GM10266 (cell line): ENCODE measurements around the gene TRIP13.

Source experiments
- DNase-seq: peaks from one replicate; pipeline ENCODE4 v3.0.0; 2012; ENCODE audit errors: extremely low spot score
- TF ChIP-seq, protein P1 (sequence below): IDR thresholded peaks from 2 replicates; pipeline ENCODE4 v1.5.1; 2012; ENCODE audit warnings: mild to moderate bottlenecking, low read depth; ENCODE audit not compliant: control insufficient read depth, insufficient read depth; ENCODE audit errors: missing control alignments

Gene TRIP13

DNA sequence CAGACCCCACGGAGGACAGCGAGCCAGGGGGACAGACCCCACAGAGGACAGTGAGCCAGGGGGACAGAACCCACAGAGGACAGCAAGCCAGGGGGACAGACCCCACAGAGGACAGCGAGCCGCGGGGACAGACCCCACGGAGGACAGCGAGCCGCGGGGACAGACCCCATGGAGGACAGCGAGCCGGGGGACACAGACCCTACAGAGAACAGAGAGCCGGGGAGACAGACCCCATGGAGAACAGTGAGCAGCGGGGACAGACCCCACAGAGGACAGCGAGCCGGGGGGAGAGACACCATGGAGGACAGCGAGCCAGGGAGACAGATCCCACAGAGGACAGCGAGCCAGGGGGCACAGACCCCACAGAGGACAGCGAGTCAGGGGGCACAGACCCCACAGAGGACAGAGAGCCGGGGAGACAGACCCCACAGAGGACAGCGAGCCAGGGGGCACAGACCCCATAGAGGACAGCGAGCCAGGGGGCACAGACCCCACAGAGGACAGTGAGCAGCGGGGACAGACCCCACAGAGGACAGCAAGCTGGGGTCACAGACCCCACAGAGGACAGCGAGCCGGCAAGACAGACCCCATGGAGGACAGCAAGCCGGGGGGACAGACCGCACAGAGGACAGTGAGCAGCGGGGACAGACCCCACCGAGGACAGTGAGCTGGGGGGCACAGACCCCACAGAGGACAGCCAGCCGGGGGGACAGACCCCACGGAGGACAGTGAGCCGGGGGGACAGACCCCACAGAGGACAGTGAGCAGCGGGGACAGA is 37.5 kb upstream of the TRIP13 start:
- DNase-seq: no peak
- TF ChIP-seq, protein P1, sequence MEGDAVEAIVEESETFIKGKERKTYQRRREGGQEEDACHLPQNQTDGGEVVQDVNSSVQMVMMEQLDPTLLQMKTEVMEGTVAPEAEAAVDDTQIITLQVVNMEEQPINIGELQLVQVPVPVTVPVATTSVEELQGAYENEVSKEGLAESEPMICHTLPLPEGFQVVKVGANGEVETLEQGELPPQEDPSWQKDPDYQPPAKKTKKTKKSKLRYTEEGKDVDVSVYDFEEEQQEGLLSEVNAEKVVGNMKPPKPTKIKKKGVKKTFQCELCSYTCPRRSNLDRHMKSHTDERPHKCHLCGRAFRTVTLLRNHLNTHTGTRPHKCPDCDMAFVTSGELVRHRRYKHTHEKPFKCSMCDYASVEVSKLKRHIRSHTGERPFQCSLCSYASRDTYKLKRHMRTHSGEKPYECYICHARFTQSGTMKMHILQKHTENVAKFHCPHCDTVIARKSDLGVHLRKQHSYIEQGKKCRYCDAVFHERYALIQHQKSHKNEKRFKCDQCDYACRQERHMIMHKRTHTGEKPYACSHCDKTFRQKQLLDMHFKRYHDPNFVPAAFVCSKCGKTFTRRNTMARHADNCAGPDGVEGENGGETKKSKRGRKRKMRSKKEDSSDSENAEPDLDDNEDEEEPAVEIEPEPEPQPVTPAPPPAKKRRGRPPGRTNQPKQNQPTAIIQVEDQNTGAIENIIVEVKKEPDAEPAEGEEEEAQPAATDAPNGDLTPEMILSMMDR: no peak

DNA sequence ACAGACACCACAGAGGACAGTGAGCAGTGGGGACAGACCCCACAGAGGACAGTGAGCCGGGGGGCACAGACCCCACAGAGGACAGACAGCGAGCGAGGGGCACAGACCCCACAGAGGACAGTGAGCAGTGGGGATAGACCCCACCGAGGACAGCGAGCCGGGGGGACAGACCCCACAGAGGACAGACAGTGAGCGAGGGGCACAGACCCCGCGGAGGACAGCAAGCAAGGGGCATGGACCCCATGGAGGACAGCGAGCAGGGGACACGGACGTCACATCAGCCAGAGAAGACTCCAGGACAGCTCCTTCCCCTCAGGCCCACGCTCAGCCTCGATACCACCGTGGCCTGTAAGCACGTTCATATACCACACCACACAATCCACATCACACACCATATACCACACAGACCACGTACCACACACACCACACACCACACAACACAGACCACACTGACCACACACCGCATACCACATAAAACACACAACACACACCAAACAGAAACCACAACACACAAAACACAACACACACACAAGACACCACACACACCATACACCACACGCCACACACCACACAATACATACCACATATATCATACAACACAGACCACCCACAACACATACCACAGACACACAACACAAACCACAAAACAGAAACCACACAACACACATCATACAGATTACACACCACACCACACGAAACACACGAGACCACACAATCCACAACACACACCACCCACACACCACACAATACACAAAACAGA is 36.7 kb upstream of the TRIP13 start:
- no peak for DNase-seq
- TF ChIP-seq, protein P1: no peak

DNA sequence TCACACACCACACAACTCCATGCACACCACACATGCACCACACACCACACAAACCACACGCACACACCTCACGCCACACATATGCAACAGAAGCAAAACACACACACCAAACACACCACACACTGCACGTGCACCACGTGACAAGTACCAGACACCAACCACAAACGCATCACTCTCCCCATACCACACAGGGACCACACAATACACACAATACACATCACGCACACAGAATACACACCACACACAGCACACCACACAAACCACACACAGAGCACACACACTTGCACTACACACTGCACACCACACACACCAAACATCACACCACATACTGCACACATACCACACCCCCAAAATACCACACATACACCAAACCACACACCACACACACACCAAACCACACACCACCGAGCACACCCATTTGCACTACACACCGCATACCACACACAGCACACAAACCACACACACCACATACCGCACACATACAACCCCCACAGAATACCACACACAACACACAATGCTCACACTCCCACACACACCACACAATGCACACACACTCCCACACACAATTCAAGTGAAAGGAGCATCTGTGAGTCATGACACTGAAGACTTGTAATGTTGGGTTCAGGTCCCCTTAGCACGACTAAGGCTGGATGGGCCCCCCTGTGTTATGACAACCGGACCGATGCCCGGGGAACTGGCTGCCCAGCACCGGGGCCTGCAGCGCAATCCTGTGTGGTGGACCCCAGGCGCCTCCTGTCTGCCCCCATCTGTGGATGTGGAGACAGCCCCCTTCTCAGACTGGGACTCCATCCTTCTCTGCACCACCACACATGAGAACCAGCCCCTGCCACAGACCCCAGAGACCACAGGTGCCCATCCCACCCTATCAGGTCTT is 35.9 kb upstream of the TRIP13 start:
- no peak for DNase-seq
- TF ChIP-seq, protein P1: no peak

DNA sequence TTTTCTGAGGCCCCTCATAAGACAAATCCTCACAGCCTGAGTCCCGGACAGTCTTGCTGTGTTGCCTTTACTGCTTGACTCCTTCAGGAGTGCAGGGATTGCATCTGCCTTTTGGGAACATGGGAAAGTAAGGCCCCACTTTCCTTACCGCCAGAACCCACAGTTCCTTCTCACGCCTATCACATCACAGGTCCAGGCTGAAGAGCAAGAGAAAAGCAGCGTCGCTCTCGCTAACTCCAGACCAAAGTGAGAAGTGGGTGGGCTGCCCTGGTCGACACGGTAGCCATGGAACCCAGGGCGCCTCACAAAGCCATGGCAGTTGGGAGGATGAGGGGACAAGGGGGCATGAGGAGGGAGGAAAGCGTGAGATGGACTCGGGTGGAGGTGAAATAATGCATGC is 34.0 kb upstream of the TRIP13 start:
- DNase-seq: no peak
- TF ChIP-seq, protein P1: no peak

DNA sequence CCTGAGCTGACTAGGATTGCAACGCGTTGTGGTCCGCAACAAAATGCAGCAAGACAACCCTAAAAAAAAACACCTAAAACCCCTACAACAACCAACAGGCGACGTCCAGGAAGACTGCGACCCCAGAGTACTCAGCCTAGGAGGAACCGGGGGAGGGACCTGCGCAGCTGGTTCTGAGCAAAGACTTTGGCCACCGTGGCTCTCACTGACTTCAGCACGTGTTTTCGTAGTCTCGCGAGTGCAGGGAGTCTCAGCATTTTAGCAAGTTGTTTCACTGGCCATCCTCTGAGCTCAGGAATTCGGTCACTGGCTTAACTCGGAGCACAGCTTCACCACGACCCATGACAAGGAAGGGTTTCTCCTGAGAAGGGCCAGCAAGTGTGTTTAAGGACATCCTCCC is 33.3 kb upstream of the TRIP13 start:
- TF ChIP-seq, protein P1: no peak
- no peak for DNase-seq

DNA sequence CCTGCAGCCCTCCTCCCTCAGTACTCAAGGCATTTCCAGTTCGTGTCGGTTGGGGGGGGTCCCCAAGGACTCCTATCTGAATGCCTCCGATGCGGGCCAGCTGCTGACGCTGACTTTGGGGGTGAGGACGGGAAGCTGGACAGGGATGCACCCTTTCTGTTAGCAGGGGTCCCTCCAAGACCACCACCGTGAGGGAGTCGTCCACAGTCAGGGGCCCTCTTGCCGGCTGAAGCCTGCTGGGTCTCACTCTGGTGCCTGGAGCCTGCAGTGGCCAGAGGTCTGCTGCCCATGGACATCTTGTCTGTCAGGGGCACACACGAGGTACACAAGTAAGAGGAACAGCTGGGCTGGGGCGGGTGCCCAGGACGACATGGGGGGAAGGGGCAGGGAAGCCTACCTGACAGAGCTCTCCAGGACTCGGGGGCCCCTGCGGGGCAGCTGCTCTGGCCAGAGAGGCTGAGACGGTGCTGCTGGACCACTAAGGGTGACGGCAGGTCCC is 32.8 kb upstream of the TRIP13 start:
- TF ChIP-seq, protein P1: no peak
- DNase-seq: no peak
